Mucosa of descending colon (tissue), 3 donors: ENCODE results near the gene ANP32A. TPM values are rescaled to one million over a fixed set of nuclear protein-coding genes. Genes with fewer than 3 reads are reported as not detected.

Experiments
- ATAC-seq: fragments of 200-7000 bp; cut with Tn5 transposase; one replicate; pipeline ENCODE4 v1.9.1; 2020; ENCODE audit warnings: mild to moderate bottlenecking, moderate library complexity
- DNase-seq, 3 donors: peaks; one replicate each; pipeline ENCODE4 v3.0.0-alpha.2; 2020
- H3K36me3 ChIP-seq: fragments of 200-600 bp; one replicate; pipeline ENCODE4 v1.8.0; 2021; ENCODE audit warnings: low read depth, mild to moderate bottlenecking
- H3K4me1 ChIP-seq: fragments of 200-600 bp; one replicate; pipeline ENCODE4 v1.8.0; 2021; ENCODE audit warnings: low read depth, mild to moderate bottlenecking
- H3K4me3 ChIP-seq: fragments of 200-600 bp; one replicate; pipeline ENCODE4 v1.8.0; 2021; ENCODE audit warnings: mild to moderate bottlenecking
- H3K9me3 ChIP-seq: fragments of 200-600 bp; one replicate; pipeline ENCODE4 v1.8.0; 2021; ENCODE audit warnings: mild to moderate bottlenecking
- intact Hi-C, 2 donors: fragments of 100-400 bp; cut with DNase I in 1 of 2; cut with micrococcal nuclease in 1 of 2; formaldehyde crosslinking; loops; one replicate each; pipeline versions ENCODE4 v1.11.0 to v1.11.1; 2022; cut with DNase I, micrococcal nuclease
- total RNA-seq, 3 donors: library from RNA; stranded (reverse); fragmentation: NEBNext Ultra II Directional in 2 of 3; extraction: Animal tissue kit (Norgen Biotek cat#: 25700) in 2 of 3; gene quantifications; one replicate each; pipeline versions ENCODE4 v1.2.1 to v1.2.4, GENCODE V29; 2021 to 2023
- TF ChIP-seq, protein P1 (sequence below): fragments of 200-600 bp; IDR thresholded peaks from one replicate; pipeline ENCODE4 v1.8.0; 2022; ENCODE audit warnings: antibody characterized with exemption, mild to moderate bottlenecking
- donor health status: DM: no; HTN: no; CAD: no; lungs with moderate emphysema.
- donor health status: DM: no; HTN: no; CAD: no.
- donor health status: DM: no; HTN: yes; CAD: no.

ANP32A gene
- total RNA-seq, 3 donors from 2014 or later, result 101 to 113 (median 109) TPM

- DNase-seq (no peak), ATAC-seq (no peak)
- intact Hi-C loops, result no loop called here
- Histone ChIP-seq H3K4me3 (no peak overlapping the region), H3K36me3 (no peaks in the 10 kb centered on the region), H3K9me3 (no peaks in the 10 kb centered on the region), H3K4me1 (no peaks in the 10 kb centered on the region)
- TF ChIP-seq, protein P1, sequence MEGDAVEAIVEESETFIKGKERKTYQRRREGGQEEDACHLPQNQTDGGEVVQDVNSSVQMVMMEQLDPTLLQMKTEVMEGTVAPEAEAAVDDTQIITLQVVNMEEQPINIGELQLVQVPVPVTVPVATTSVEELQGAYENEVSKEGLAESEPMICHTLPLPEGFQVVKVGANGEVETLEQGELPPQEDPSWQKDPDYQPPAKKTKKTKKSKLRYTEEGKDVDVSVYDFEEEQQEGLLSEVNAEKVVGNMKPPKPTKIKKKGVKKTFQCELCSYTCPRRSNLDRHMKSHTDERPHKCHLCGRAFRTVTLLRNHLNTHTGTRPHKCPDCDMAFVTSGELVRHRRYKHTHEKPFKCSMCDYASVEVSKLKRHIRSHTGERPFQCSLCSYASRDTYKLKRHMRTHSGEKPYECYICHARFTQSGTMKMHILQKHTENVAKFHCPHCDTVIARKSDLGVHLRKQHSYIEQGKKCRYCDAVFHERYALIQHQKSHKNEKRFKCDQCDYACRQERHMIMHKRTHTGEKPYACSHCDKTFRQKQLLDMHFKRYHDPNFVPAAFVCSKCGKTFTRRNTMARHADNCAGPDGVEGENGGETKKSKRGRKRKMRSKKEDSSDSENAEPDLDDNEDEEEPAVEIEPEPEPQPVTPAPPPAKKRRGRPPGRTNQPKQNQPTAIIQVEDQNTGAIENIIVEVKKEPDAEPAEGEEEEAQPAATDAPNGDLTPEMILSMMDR, result no peak
Observed at GRCh38 chr15:68851971-68852370, 31.3 kb upstream of the ANP32A start.

DNA sequence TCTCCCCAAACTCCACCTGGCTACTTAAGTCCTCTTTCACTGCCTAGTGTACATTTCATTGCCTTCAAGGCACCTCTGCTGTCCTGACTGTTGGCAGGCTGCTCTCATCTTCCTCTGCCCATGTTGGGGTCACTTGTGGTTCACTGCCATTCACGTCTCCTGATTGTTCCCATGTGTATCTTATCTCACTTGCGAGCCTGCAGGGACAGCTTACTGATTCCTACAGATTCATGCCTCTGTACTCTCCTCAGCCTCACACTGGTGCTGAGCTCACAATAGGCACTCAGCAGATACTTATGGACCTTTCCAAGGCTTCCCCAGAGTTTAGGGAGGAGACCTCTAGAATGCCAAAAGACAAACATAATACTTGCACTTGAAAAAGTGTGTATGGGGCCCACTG, 28.8 kb upstream of the ANP32A start:
- Histone ChIP-seq H3K36me3 (no peaks in the 10 kb centered on the region), H3K4me3 (no peak overlapping the region), H3K9me3 (no peaks in the 10 kb centered on the region), H3K4me1 (no peaks in the 10 kb centered on the region)
- DNase-seq, result no peak
- intact Hi-C loops, result no loop called here
- no peak for ATAC-seq
- TF ChIP-seq, protein P1, result no peak

- TF ChIP-seq, protein P1, result no peak
- Histone ChIP-seq H3K36me3 (no peaks in the 10 kb centered on the region), H3K9me3 (no peaks in the 10 kb centered on the region), H3K4me1 (peaks cover 4% of the 10 kb centered on the region), H3K4me3 (no peak overlapping the region)
- ATAC-seq (no peak), DNase-seq (no peak)
- intact Hi-C loops, result no loop called here
Observed at GRCh38 chr15:68846851-68847439, 26.2 kb upstream of the ANP32A start.

DNA sequence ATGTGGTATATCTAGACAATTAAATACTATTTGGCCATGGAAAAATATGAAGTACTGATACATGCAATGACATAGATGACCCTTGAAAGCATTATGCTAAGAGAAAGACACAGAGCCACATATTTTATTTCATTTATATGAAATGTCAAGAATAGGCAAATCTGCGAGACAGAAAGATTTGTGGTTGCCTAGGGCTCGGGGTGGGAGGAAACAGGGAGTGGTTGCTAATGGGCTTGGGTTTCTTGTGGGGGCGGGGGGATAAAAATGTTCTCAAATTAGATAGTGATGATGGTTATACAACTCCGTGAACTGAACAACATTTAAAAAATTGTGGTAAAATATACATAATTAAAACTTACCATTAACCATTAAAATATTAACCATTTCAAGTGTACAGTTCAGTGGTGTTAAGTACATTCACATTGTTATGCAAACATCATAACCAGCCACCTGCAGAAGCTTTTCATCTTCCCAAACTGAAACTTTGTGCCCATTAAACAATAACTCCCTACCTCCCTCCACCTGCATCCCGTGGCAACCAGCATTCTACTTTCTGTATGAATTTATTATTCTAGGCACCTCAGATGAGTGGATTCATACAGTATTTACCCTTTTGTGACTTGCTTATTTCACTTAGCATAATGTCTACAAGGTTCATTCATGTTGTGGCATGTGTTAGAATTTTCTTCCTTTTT, 24.3 kb upstream of the ANP32A start:
- no peak for DNase-seq
- TF ChIP-seq, protein P1, result no peak
- Histone ChIP-seq H3K9me3 (no peaks in the 10 kb centered on the region), H3K36me3 (no peaks in the 10 kb centered on the region), H3K4me3 (no peak overlapping the region), H3K4me1 (peaks cover 4% of the 10 kb centered on the region)
- no peak for ATAC-seq
- intact Hi-C loops, result no loop called here

- Histone ChIP-seq H3K4me3 (no peak overlapping the region), H3K36me3 (no peaks in the 10 kb centered on the region), H3K4me1 (peaks cover 4% of the 10 kb centered on the region), H3K9me3 (no peaks in the 10 kb centered on the region)
- TF ChIP-seq, protein P1, result no peak
- intact Hi-C loops, result no loop called here
- DNase-seq (peak in 2 of 3 donors; percentile 14 to 37), ATAC-seq (peak; percentile 34)
Observed at GRCh38 chr15:68843425-68844311, 23.0 kb upstream of the ANP32A start.
